DND-41 (cell line): ENCODE data around the gene SH3RF3.

Experiments
- EZH2 ChIP-seq: IDR thresholded peaks from 3 replicates; pipeline ENCODE4 v1.6.1; 2012; ENCODE audit warnings: borderline replicate concordance, low read depth, mild to moderate bottlenecking, moderate library complexity, low read length, inconsistent platforms; ENCODE audit not compliant: severe bottlenecking
- TF ChIP-seq, protein P1 (sequence below): IDR thresholded peaks from 2 replicates; pipeline ENCODE4 v1.5.1; 2012; ENCODE audit warnings: borderline replicate concordance, low read length, moderate library complexity, mild to moderate bottlenecking; ENCODE audit not compliant: poor library complexity, severe bottlenecking; ENCODE audit errors: extremely low read depth

DNA sequence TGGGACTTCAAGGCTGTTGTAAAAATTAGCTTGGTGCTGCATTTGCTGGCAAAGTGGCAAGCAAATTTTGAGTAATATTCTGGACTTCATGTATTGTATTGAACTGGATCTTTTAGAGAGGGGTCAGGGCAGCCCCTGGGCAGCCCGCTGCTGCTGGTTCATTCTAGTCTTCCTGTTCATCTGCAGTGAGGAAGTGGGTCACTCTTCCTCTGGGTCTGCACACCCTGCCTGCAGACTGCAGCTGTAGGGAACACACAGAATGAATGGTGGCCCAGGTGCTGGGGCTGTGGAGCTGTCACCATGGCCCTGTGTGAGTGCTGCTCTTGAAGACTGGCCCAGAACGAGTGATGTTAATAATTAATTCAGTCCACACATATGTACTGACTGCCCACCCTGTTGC, 9.4 kb downstream of the SH3RF3 start:
- TF ChIP-seq, protein P1, sequence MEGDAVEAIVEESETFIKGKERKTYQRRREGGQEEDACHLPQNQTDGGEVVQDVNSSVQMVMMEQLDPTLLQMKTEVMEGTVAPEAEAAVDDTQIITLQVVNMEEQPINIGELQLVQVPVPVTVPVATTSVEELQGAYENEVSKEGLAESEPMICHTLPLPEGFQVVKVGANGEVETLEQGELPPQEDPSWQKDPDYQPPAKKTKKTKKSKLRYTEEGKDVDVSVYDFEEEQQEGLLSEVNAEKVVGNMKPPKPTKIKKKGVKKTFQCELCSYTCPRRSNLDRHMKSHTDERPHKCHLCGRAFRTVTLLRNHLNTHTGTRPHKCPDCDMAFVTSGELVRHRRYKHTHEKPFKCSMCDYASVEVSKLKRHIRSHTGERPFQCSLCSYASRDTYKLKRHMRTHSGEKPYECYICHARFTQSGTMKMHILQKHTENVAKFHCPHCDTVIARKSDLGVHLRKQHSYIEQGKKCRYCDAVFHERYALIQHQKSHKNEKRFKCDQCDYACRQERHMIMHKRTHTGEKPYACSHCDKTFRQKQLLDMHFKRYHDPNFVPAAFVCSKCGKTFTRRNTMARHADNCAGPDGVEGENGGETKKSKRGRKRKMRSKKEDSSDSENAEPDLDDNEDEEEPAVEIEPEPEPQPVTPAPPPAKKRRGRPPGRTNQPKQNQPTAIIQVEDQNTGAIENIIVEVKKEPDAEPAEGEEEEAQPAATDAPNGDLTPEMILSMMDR = no peak
- no peak for TF ChIP-seq EZH2
